ENCODE data around the gene USP16.

GRCh38 chr21:28979092-28979491 lies 45.4 kb upstream of the USP16 start:
- no peak for TF ChIP-seq MXI1 (IDR thresholded peaks at IDR 0.05; ENCODE audit: borderline replicate concordance, low read depth, low read length)
- TF ChIP-seq SETDB1 (CRISPR knock-in tag; IDR thresholded peaks at IDR 0.05; ENCODE audit: borderline replicate concordance): no peak
- no peak for TF ChIP-seq ATF3 (CRISPR knock-in tag; IDR thresholded peaks at IDR 0.05)
- TF ChIP-seq, protein P1, sequence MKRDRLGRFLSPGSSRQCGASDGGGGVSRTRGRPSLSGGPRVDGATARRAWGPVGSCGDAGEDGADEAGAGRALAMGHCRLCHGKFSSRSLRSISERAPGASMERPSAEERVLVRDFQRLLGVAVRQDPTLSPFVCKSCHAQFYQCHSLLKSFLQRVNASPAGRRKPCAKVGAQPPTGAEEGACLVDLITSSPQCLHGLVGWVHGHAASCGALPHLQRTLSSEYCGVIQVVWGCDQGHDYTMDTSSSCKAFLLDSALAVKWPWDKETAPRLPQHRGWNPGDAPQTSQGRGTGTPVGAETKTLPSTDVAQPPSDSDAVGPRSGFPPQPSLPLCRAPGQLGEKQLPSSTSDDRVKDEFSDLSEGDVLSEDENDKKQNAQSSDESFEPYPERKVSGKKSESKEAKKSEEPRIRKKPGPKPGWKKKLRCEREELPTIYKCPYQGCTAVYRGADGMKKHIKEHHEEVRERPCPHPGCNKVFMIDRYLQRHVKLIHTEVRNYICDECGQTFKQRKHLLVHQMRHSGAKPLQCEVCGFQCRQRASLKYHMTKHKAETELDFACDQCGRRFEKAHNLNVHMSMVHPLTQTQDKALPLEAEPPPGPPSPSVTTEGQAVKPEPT (CRISPR knock-in tag; IDR thresholded peaks at IDR 0.05; ENCODE audit: low read depth): no peak

Measured in HepG2 (cell line).